Activated CD8-positive, alpha-beta memory T cell treated with anti-CD3 and anti-CD28 coated beads, Interleukin-2, amount 50 U/mL, for 24 hours (primary cell): ENCODE results near the gene OOEP.

Source experiments
- DNase-seq: peaks from one replicate; pipeline ENCODE4 v3.0.0-alpha.2; 2020; ENCODE audit errors: extremely low read depth

OOEP gene

DNA sequence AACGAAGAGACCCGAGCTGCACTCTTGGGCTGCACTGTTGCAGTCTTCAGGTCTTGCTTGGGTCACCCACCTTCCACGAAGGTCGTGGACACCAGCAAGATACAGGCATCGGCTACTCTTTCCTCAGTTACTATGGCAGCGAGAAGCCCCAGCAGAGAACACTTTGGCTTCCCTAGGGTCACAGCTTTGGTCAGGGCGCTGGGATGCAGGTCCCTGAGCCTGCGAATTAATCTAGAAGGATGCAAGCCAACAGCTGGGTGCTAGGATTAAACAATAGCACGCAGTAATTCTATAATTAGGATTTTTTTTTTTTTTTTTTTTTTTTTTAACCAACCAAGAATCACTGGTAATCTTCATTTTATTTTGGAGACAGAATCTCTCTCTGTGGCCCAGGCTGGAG is 5.1 kb downstream of the OOEP start:
- DNase-seq = no peak

DNA sequence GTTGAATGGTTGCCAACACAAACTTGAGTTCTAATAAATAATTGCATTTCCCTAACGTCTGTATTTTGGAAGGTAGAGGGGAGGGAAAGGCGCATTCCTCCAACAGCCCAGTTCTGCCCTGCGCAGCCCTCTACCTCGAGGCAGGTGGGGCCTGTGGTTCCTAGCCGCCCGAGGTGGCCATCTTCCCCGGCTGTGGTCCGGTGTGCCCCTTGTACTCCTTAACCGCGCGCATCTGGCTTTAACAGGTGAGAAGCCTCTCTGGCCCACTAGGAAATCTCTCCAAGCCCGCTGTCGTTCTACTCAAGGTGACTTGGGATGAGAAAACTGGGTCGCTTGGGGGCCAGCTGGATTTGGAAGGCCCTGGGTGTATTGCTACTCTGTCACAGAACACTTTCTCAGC is 5.6 kb downstream of the OOEP start:
- DNase-seq = no peak

DNA sequence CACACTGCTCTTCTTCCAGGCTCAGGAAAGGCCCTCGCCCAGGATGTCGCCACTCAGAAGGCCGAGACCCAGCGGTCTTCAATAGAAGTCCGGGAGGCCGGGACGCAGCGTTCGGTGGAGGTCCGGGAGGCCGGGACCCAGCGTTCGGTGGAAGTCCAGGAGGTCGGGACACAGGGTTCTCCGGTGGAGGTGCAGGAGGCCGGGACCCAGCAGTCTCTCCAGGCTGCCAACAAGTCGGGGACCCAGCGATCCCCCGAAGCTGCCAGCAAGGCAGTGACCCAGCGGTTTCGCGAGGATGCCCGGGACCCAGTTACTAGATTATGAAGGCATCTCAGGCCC is 6.2 kb downstream of the OOEP start:
- DNase-seq = no peak

DNA sequence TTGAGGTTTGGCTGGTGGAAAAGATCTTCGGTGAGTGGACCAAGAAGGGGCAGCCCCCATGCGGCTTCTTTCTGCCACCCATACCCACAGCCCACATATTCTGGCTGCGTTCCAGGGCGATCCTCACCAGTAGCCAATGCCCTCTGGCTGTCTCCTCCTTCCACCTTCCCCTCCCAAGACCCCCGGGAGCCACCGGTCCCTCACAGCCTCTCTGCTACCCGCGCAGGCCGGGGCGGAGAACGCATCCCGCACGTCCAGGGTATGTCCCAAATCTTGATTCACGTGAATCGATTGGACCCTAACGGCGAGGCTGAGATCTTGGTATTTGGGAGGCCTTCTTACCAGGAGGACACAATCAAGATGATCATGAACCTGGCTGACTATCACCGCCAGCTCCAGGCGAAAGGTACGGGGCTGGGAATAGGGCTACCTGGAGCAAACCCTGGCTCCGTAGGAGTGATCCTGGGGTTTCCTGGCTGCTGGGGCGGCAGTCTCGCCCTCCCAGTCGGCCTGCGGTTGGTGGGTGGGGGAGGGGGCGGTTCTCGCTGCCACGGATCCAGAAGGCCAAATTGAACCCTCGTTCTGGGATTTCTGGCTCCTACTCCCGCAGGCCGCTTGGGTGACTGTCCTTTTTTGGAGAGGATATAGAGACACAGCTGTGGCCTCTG is 6.7 kb downstream of the OOEP start:
- DNase-seq = no peak

DNA sequence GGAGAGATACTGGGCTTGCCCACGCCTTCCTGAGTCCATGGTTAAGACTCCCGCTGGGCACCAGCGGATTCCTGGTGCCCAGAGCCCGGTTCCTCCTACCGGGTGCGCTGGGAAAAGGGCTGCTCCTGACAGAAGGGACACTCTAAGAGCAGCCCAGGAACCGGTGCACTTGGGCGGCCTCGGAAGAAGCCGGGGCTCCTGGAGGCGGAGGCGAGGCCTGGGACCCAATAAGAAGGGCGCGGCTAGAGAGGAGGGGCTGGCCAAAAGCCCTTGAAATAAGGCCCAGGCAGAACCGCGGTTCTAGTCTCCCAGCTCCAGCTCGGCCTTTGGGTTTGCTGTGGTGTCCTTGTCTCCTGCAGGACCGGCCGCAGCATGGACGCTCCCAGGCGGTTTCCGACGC is 7.3 kb downstream of the OOEP start, which contains the start of gene KHDC3L:
Gene KHDC3L (plus strand): TSS at position 301 of the 400 bp plus-strand sequence. CDS start 72 bp downstream, at position 373.
- no peak for DNase-seq

DNA sequence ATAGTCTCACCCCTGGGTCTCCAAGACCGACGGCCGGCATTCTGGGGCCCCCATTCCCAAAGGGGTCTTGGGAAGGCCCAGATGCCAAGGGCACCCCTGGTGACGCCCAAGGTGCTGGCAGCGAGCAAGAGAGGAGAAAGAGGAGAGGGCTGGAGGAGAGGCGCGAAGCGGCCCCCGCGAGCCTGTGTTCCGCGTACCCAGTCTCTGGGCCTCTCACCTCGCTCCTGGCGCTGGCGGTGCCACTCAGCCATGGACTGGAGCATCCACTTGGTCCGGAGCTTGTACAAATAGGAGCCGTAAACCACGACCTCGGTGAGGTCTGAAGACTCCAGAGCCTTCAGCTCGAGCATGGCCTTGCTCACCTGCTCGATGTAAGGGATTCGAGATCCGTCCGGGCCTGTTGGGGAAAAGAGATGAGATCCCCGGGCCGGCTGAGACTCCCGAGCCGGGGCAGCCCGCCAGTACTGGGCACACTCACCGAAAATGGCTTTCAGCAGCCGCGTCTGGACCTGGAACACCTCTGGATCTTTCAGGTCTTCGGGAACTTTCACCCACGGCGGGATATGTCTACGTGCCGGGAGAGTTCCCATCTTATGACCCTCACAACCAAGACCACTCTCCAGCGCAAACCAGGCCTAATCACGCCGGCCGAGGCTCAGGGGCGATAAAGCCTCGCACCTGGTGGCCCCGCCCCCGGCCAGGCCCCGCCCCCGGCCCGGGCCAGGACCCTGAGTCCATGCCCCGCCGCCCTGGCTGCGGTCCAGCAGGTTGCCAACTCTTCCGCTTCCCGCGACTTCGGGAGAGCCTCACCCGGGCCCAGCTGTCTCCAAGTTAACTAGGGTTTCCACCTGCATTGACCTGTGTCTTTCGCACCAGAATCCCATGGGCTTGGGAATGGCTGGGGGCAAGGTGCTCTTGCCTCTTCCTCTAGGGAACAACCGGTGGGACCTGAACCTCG is 15.8 kb downstream of the OOEP start, which contains the start of gene DPPA5:
Gene DPPA5 (minus strand): TSS at position 641 of the 958 bp plus-strand sequence. CDS start 51 bp downstream, at position 590.
- no peak for DNase-seq

DNA sequence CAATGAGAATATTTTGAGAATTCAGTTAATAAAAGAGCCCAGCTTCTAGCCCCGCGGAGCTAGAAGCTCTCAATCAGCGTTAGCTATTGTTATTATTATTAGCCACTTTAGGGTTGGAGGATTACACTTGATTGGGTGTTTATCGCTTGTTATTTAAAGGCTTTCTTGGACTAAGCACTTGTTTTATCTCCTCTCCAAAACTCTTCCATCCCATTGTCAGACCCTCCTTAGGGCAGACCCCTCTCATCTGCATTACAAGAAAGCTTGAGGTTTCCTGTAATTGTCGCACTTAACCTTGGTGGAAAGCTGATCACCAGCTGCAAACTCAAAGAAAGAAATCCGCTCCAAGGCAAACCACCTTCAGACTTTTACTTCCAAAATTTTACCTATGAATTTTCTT is 20.4 kb downstream of the OOEP start:
- no peak for DNase-seq

DNA sequence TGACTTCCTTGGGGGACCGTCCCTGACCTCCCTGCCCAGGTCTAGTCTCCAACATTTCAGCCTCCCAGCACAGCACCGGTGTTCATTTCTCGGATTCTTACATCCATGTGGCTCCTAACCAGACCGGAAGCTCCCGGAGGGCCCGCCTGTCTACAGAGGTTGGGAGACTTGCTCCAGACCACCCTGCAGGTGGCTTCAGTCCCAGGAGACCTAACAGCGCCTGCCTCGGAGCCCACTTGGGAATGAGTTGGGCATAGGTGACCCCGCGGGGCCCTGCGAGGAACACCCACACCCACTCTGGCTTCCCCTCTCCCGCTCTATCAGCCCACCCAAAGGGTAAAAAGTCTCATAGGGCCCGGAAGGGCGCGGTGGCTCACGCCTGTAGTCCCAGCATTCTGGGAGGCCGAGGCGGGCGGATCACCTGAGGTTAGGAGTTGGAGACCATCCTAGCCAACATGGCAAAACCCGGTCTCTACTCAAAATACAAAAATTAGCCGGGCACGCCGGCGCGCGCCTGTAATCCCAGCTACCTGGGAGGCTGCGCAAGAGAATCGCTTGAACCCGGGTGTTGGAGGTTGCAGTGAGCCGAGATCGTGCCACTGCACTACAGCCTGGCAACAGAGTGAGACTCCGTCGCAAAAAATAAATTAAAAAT is 21.0 kb downstream of the OOEP start:
- DNase-seq = no peak

DNA sequence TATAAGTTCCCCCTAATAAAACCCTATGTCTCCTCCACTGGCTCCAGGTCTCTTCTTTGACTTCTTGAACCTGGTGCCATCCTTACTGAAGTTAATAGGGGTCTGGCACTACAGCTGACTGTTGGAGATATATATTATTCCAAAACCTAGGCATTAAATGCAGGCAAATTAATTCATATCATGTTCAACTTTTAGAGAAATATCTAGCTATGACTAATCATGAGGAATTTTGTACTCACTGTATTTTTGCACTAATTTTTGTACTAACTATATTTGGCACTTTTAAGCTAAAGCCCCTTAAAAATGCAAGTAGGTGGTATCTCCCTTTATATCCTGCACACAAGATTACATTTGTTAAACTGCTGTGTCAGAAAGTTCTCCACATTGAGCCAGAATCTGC is 26.5 kb downstream of the OOEP start:
- DNase-seq = no peak

DNA sequence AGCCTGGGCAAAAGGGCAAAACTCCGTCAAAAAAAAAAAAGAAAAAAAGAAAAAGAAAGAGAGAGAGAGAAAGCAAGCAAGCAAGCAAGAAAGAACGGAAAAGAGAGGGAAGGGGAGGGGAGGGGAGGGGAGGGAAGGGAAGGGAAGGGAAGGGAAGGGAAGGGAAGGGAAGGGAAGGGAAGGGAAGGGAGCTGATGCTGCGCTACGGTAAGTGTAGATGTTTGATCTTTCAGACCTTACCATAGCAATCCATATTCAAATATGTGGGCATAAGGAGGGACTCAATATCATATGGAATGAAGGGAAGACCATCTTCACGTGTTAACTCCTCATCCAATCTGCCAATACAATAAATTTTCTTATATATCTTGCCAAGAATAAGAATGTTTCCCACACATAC is 27.5 kb downstream of the OOEP start:
- no peak for DNase-seq

DNA sequence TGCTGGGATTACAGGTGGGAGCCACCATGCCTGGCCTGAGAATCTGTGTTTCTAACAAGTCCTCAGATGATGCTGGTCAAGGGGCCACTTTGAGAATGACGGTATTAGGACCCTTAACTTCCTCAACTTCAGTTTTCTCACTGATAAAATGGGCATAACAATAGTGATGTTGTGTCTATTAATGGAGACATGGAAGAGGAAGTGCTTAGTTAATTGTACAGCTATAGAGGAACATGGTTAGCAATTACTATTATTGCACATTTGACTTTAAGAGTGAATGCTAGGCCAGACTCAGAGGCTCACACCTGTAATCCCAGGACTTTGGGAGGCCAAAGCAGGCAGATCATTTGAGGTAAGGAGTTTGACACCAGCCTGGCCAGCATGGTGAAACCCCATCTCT is 28.4 kb downstream of the OOEP start:
- DNase-seq = no peak

DNA sequence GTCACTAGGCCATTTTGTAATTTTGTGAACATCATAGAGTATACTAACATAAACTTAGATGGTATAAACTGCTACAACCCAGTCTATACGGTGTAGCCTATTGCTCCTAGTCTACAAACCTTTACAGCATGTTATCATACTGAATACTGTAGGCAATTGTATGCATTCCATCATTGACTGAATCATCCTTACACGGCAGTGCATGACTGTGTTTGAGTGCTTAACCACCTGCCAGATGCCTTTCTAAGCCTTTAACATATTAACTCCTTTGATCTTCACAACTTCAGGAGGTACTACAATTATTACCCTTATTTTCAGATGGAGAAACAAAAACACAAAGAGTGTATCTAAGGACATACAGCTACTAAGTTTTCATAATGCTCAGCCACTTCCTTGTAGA is 29.6 kb downstream of the OOEP start:
- no peak for DNase-seq

DNA sequence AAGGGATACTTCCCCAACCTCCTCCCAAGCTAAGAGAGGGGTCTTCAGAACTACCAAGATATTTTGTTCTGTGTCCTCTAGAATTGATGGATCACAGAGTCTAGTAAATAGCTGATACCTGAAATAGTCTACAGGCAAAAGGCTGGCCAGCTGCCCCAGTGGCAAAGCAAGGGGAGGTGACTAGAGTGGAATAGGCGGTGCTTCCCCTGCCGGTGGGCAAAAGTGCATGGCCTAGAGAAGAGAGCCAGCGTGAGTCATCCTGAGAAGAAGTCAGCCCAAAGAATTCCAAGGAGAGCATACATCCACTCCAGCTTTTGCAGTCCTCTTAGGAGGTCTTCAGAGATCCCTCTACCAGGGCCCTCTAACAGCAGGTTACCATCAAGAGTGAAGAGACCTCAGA is 30.4 kb downstream of the OOEP start:
- DNase-seq = no peak

DNA sequence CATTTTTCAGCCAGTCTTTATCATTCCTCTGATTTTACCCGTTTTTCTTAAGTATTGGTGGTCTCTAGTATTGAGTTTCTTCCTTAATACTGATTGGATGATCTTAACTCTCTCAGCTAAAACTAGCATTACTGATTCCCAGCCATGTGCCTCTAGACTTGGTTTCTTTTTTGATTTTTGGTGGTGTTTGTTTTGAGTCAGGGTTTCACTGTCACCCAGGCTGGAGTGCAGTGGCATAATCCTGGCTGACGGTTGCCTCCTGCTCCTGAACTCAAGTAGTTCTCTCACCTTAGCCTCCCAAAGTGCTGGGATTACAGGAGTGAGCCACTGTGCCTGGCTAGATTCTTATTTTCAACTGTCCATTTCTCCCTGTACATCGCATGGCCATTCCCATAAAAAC is 40.5 kb downstream of the OOEP start:
- no peak for DNase-seq

DNA sequence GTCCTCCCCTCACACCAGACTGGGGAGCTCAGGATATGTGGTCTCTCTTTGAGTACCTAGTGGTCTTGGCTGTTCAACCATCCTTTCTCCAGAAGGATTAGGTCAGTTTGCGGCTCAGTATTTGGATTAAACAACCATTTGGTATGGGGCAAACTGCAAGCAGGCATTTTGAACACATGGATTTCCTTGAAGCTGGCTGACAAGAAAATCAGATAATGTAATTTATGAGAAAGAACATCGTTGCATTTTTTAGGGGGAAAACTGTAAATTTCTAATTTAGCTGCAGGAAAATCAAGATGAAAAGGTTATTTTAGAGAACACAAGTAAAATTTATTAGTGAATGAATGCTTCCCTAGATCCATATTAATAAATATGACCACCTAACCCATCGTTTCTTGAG is 40.9 kb downstream of the OOEP start:
- no peak for DNase-seq

DNA sequence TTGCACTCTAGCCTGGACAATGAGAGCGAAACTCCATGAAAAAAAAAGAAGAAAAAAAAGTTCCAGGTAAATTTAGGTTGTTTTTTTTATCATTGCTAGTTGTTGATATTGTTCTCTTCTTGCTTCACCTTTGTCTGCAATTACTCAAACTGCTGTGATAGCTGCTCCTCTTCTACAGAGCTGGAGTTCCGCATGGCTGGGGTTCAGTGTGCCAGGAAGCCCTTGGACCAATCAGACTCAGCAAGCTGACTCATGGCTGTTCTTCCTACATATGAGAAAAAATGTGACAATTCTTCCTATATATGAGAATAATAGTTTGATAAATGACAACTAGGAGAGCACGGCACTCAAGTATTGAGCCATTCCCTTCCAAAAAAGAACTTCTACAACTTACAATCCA is 44.0 kb downstream of the OOEP start:
- DNase-seq = no peak

DNA sequence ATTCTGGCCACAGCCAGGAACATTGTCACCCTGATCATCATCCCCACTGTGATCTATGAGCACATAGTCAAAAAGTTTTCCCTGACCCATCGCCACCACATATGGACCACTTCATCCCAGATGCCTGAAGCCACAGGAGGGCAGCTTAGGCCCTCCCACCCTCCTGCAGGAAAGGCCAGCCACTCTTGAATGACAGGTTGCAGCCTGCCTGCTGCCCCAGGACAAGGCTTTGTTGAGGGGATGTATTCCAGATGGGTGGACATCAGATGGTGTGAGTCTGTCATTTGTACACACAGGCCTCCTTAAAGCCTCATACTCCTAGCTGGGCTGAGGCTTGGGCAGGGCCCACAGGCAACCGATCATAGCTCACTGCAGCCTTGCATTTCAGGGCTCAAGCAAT is 46.4 kb downstream of the OOEP start:
- no peak for DNase-seq
